Measurements from ENCODE around the gene AFG1L.

The AFG1L gene

DNA sequence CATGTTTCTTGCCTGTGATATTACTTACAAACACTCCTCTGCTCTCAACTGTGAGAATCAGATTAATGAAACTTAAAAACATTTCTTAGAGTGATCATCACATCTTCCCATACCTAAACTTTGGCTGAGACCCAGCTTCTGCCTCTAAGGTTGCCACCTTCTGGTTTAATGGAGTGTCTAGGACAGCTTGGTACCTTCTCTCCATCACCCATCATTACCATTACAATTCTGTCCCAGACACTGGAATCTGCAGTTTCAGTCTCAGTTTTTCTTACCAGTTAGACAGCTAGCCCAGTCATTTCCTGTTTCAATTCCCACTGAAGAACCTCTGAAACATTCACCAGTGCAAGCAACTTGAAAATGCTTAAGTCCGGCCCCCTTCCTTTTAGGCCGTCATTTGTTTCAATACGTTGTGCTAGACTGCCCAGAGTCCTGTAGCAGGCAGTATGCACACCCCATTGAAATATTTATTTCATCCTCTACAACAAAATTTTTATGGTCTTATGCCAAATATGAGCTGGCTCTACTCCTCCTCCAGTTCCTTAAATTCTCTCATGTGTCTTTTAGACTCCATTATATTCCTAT, 158.8 kb downstream of the AFG1L start:
- no peak for DNase-seq (ENCODE audit: low read depth, low spot score)

DNA sequence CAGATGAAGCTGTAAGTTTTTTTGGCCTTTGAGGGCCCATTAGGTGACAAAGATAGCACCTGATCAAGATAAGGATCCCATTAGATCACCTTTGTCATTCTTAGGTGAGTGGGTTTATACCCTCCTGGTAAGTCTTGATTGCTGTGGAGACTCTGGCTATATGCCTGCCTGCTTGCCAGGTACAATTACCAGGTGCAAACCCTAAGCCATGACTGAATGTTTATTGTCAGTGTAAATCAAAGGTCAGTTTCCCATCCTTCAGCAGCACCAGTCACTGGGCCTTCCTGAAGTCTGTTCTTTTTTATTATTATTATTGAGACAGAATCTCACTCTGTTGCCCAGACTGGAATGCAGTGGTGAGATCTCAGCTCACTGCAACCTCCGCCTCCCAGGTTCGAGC, 159.5 kb downstream of the AFG1L start:
- DNase-seq (ENCODE audit: low read depth, low spot score), result no peak

DNA sequence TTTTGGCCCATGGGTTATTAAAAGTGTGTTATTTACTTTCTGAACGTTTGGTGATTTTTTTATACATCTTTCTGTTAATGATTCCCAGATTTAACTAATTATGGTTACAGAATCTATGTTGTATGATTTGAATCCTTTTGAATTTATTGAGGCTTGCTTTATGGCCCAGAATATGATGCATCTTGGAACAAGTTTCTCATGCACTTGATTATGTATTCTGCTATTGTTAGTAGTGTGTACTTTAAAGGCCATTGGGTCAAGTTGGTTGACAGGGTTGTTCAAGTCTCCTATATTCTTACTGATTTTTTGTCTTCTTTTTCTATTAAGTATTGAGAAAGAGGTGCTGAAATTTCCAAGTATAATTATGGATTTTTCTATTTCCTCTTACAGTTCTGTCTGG, 160.8 kb downstream of the AFG1L start:
- DNase-seq (ENCODE audit: low read depth, low spot score), result no peak

DNA sequence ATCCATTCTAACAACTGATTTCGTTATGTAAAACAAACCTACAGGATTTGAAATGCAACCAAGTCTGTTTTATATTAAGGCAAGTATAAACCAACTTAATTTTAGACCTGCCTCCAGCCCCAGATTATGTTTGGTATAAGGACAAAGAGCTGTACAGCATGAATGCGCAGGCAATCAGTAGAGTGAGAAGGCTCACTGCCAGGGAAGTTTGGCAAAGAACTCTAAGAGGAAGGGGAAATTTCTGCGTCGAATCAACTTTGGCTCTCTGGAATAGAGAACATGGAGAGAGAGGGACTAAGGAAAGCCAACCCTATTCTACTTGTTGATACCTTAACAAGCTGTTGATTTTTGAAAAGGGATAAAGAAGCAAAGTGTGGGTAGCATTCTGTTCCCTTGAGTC, 168.9 kb downstream of the AFG1L start:
- DNase-seq (ENCODE audit: low read depth, low spot score), result no peak

DNA sequence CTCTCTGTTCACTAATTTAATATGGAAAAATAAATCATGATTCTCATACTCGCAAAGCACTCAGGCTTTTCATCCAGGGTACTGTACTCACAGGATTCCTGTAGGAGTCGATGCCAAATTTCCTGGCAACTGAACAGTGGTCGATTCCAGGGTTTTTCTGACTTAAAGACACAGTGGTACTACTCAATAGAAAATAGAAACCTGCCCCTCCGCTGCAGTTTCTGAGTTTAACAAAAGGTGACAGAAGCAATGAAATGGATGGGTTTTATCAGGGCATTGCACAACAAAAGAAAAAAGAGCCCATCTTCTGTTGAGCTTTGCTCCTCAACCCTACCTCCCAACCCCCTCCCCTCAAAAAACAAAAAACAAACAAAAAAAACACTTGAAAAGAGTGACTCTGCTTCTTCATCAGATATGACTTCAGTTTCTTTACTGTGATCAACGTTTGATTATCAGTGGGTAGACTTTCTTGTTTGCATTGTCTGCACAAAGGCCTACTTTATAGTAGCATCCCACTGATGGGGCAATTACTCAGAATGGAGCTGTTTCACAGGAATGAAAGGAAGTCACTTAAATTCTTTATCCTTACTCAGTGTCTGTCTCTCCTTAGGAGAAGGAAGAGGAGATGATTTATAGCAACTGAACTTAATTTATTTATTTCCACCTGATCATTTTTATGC, 169.7 kb downstream of the AFG1L start:
- no peak for DNase-seq (ENCODE audit: low read depth, low spot score)

DNA sequence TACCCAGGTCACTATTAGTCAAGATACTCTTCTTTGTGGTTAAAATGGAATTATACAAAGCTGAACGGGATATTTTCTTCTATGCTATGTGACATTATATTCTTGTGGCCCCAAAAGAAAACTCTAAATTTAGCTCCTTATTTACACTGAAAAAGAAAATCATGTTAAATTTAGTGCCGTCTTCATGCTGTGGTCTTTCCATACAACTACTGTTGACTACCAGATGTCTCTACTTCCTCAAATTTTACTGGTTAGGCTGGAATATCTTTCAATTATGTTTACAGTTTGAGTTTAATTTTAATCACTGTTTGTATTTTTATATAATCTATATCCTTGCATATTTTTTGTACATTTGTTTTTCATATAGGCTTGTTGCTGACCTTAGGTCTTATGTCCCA, 170.2 kb downstream of the AFG1L start:
- no peak for DNase-seq (ENCODE audit: low read depth, low spot score)

DNA sequence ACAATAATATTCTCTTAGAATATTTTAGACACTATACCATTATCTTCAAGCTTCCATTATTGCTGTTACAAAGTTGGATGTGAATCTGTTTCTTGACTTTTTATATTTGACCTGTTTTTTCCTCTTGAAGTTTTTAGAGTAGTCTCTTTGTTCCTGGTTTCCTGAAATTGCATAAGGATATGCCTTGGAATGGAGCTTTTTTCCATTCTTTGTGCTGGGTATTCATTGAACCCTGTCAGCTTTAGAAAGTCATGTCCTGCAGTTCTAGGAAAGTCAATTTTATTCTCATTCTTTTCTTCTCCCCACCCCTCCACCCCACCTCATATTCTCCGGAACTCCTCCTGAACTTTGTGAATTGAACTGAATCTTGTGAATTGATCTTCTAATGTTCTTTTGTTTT, 173.5 kb downstream of the AFG1L start:
- DNase-seq (ENCODE audit: low read depth, low spot score), result no peak

DNA sequence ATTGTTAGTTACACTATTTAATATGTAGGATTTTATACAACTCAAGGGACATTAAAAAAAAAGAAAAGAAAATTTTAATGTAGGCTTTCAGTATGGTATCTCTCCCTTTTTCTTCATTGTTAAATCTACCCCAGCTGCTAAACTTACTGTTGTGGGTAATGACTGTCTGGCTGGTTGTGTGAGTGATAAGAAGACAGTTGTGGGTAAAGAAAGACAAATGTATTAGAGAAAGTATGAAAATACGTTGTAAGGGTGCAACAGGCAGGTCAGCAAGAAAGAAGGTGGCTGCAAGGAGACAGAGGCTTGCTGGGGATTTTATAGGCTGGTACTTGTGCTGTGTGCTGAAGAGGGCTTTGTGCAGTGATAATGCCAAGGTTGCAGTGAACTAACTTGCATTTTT, 174.5 kb downstream of the AFG1L start:
- DNase-seq (ENCODE audit: low read depth, low spot score), result no peak

DNA sequence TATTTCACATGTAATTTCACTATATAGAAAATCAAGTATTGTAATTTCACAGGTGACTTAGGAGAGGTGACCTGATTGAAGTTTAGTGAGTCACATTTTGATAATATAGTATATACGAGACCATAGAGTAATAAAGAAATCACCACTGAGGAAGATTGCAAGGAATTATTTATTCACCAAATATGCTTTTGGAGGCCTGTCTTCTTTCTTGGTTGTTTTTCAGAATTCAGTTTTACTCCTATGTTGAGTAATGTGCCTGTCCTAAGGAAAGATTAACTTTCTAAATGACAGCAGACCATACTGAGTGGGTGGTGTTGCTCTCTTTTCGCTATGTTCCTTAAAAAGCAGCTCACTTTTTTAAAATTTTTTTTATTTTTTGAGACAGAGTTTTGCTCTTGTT, 178.3 kb downstream of the AFG1L start:
- no peak for DNase-seq (ENCODE audit: low read depth, low spot score)

DNA sequence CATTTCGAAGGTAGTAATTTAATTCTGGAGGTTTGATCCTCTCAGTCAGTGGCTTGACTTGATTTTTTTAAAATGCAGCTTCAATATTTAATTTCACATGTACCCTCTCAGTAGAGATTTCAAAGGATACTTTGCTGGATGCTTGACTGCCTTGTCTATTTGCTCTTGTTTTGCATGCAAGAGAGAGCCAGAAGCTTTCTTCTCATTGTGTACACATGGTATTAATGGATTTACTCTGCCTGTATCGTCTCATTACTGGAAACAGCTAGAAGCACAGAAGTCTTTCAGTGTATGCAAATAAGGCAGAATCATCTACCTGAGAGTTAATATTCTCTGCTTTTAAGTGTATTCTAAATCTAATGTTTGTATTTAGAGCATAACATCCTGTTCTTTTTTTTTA, 181.5 kb downstream of the AFG1L start:
- DNase-seq (ENCODE audit: low read depth, low spot score), result no peak

DNA sequence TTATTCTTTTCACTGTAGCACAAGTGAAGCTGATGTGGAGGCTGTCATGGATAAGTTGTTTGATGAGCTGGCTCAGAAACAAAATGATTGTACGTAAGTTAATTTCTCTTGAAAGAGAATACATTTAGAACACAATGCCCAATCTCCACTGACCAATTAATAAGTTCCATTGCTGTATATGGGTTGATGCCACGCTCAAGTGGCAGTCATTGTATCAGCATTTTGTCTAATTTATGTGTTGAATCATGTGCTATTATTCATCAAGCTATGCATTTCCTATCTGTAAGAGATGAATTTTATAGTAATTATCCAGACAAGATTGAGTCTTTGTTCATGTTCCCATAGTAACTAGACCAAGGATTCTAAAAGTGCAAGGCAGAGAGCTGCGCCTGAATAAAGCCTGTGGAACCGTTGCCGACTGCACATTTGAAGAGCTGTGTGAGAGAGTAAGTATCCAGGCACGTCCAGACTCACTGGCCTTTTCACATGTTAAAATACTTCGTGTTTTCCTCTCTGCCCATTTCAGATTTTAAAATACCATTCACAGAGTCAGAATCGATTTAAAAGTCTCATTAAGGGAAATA, 182.1 kb downstream of the AFG1L start:
- no peak for DNase-seq (ENCODE audit: low read depth, low spot score)

DNA sequence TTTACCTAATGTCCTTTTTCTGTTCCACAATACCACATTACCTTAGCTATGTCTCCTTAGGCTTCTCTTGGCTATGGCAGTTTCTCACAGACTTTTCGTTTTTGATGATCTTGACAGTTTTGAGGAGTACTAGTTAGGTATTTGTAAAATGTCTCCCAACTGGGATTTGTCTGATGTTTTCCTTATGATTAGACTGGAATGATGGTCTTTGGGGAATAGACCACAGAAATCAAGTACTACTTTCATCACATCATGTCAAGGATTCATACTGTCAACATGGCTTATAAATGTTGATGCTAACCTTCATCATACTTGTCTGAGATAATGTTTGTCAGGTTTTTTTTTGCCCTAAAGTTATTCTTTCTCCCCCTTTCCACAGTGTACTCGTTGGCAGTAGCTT, 187.7 kb downstream of the AFG1L start:
- DNase-seq (ENCODE audit: low read depth, low spot score), result no peak

DNA sequence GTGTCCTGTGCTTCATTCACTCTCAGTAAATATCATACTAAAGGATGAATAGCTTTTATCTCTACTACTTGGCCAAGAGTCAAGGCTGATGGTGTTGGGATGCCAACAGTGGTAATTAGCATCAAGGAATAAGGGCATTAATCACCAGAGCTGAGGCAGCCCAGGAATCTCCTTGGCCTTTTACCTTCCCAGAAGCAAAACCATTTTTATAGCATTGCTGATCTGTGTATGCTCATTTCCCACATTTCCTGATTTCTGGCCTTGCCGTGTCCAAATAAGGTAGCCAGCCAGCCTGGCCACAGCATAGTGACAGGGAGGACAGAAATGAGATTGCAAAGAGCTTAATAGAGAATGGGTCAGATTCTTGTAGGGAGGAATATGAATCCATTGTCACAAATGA, 189.2 kb downstream of the AFG1L start:
- DNase-seq (ENCODE audit: low read depth, low spot score), result no peak

DNA sequence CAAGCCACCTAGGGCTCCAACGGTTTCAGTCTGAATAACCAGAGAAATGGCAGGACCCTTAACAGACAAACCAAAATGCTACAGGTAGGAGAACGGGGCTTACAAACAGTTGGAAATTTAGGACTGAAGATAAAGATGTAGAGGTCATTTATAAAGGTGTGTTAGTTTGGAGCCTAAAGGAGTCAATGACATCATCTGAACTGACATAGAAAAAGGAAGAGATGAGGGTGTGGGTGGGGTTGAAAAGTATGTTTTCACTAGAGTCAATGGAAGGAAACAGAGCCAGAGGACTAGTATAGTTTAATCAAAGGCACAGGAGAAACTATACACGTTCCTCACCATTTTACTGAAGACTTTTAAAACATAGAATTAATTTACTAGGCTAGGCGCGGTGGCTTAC, 194.8 kb downstream of the AFG1L start:
- DNase-seq (ENCODE audit: low read depth, low spot score), result no peak

DNA sequence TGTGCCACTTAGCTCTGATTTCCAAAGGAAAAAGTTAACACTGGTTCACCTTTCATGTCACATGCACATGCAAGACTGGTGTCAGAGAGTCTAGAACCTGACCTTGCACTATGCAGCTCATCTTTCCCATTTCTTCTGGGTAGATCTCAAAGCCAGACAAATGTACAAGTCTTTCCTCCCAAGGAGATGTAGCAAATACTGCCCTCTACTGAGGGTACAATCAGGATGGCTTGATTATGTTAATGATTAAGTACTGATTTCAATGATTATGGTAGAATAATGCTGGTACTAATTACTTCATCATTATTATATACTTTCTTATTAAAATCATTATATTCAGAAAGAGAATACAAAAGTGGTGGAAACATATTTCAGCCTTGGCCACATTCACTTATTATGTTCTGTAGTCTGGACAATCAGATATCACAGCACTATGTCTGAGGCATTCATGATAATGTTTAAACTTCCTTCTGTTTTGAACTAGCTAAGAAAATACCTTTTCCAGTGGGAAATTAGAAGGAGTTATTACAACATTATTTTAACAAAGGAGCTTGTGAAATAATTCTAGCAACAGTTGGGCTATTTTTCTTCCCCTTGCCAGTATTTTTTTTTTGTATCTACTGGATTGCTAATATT, 197.4 kb downstream of the AFG1L start:
- DNase-seq (ENCODE audit: low read depth, low spot score), result no peak

DNA sequence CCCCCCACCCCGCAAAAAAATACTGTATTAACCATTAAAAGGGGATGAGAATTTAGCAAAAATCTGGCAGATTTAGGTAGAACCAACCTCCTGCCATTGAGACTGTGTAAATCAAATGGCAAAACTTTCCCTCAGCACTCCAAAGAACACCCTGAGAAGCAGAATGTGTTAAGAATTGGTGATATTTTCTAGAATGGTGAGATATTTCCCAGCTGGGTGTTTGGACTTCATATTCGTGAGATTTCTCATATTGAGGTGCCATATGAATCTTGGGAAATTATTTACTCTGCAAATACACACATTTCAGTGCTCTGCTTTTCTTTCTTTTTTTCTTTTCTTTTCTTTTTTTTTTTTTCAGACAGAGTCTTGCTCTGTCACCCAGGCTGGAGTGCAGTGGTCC, 199.6 kb downstream of the AFG1L start:
- DNase-seq (ENCODE audit: low read depth, low spot score), result no peak

DNA sequence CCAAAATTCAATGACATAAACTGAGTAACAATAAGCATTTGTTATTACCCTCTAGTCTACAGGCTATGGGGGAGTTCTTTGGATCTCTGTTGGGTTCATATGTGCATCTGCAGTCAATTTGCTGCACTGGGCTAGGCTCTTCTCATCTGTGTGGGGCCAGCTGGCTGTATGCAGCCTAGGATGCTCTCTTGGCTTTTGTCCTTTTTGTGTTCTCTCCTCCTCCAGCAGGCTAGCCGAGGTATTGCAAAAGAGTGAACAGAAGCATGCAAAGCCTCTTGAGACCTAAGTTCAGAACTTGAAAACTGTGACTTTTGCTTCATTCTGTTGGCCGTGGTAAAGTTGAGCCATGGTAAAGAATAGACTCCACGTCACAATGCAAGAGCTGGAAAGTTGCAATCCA, 203.0 kb downstream of the AFG1L start:
- DNase-seq (ENCODE audit: low read depth, low spot score), result peak; percentile 66

DNA sequence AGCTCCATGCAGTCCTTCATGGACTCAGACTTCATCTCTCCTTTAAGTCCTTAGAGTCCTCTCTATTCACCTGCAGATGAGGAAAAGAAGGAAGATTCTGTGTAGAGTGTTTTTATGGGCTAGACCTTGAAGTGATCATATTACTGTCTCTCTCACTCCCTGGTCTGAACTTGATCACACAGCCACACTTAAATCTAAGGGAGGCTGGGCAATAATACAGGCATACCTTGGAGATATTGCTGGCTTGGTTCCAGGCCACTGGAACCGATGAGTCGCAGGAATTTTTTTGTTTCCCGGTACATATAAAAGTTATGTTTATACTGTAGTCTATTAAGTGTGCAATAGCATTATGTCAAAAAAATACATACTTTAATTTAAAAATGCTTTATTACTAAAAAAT, 206.7 kb downstream of the AFG1L start:
- no peak for DNase-seq (ENCODE audit: low read depth, low spot score)

DNA sequence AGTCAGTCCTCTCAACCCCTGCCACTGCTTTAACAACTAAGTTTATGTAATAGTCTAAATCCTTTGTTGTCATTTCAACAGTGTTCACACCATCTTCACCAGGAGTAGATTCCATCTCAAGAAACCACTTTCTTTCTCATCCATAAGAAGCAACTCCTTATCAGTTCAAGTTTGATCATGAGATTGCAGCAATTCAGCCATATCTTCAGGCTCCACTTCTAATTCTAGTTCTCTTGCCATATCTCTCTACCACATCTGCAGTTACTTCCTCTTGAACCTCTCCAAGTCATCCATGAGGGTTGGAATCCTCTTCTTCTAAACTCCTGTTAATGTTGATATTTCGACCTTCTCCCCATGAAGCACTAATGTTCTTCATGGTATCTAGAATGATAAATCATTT, 208.0 kb downstream of the AFG1L start:
- DNase-seq (ENCODE audit: low read depth, low spot score), result no peak

DNA sequence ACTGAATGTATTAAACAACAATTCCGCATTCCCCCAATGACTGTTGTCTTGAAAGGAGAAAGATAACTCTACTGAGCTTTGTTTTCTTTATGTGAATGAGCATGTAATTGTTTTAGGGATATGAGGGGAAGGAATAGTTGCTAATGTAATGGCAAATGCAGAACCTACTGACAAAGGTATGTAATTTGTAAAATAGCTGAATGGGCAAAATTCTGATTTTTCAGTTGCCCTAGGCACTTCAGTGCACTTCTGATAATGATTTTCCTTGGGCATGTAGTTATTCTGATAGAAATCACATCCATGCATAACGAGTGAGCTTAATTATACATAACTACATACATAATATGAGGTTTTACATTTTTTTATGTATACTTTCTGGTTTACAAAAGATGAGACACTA, 212.5 kb downstream of the AFG1L start:
- no peak for DNase-seq (ENCODE audit: low read depth, low spot score)

DNA sequence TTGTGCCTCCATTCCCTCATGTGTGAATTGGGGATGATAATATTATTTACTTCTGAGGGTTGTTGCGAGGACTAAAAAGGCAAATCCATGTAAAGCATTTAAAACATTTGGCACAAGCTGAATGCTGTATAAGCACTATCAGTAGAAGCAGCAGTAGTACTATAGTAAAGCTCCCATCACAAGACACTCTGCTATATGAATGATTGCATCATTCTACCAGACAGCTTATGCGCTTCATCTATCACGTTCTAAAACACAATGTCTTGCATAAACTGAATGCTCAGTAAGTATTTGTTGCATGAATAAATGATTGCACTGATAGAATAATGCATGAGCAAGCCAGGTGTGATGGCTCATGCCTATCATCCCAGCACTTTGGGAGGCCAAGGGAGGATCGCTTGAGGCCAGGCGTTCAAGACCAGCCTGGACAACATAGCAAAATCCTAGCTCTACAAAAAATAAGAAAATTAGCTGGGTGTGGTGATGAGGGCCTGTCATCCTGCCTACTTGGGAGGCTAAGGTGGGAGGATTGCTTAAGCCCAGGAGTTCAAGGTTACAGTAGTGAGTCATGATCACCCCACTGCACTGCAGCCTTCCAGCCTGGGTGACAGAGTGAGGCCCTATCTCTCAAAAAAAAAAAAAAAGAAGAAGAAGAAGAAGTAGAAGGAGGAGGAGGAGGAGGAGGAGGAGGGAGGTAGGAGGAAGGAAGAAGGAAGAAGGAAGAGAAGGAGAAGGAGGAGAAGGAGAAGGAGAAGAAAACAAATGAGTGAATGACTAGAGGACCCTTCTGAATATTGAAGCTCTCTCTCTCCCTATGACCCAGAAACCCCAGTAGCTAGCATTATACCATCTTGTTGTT, 215.8 kb downstream of the AFG1L start:
- DNase-seq (ENCODE audit: low read depth, low spot score), result no peak

Data from ELF-1 (cell line).